ENCODE results near the gene FEZ2.

- TF ChIP-seq RAD21 (IDR thresholded peaks at IDR 0.05; ENCODE audit: low read depth) (no peak), USF1 (IDR thresholded peaks at IDR 0.05) (no peak), MAX (IDR thresholded peaks at IDR 0.05) (no peak), TEAD4 (IDR thresholded peaks at IDR 0.05) (no peak), YY1 (IDR thresholded peaks at IDR 0.05; ENCODE audit: low read depth) (no peak), EGR1 (IDR thresholded peaks at IDR 0.05) (no peak), REST (IDR thresholded peaks at IDR 0.05; ENCODE audit: low read depth) (no peak)
Observed at GRCh38 chr2:36554531-36554930, 43.4 kb downstream of the FEZ2 start.
